Islet precursor cell (in vitro differentiated cells): ENCODE measurements around the gene TUBB6.

Experiments
- DNase-seq: peaks from one replicate; pipeline ENCODE4 v3.0.0-alpha.2; 2018

The TUBB6 gene

GRCh38 chr18:12307701-12308385 lies at the start of gene TUBB6:
Gene TUBB6 (plus strand): TSS chr18:12308241. CDS start chr18:12308293, 52 bp downstream.
- peak; percentile 87 for DNase-seq

GRCh38 chr18:12258719-12259705 lies 49.0 kb upstream of the TUBB6 start:
- no peak for DNase-seq

GRCh38 chr18:12262748-12263147 lies 45.3 kb upstream of the TUBB6 start:
- DNase-seq, result no peak

GRCh38 chr18:12264864-12265263 lies 43.2 kb upstream of the TUBB6 start:
- DNase-seq, result no peak

- peak; percentile 87 for DNase-seq
These were observed 36.4 kb upstream of the TUBB6 start for GRCh38 chr18:12271376-12272235.

GRCh38 chr18:12274793-12275192 lies 33.2 kb upstream of the TUBB6 start:
- DNase-seq, result no peak

- DNase-seq, result no peak
These were observed 31.1 kb upstream of the TUBB6 start for GRCh38 chr18:12276736-12277554.

GRCh38 chr18:12278215-12278671 lies 29.8 kb upstream of the TUBB6 start:
- no peak for DNase-seq

GRCh38 chr18:12278741-12279682 lies 29.0 kb upstream of the TUBB6 start:
- DNase-seq, result peak; percentile 99

GRCh38 chr18:12279781-12280531 lies 28.1 kb upstream of the TUBB6 start:
- no peak for DNase-seq

GRCh38 chr18:12281861-12282260 lies 26.2 kb upstream of the TUBB6 start:
- no peak for DNase-seq

GRCh38 chr18:12282442-12283039 lies 25.5 kb upstream of the TUBB6 start:
- no peak for DNase-seq

- peak; percentile 84 for DNase-seq
These were observed 24.8 kb upstream of the TUBB6 start for GRCh38 chr18:12283256-12283655.

- no peak for DNase-seq
These were observed 24.4 kb upstream of the TUBB6 start for GRCh38 chr18:12283666-12284065.

GRCh38 chr18:12287131-12287681 lies 20.8 kb upstream of the TUBB6 start:
- peak; percentile 80 for DNase-seq

- DNase-seq, result peak; percentile 87
These were observed 20.2 kb upstream of the TUBB6 start for GRCh38 chr18:12287684-12288402.

- no peak for DNase-seq
These were observed 19.7 kb upstream of the TUBB6 start for GRCh38 chr18:12288403-12288755.

GRCh38 chr18:12290086-12290485 lies 18.0 kb upstream of the TUBB6 start:
- no peak for DNase-seq

- no peak for DNase-seq
These were observed 16.9 kb upstream of the TUBB6 start for GRCh38 chr18:12291161-12291560.
